ENCODE measurements around the gene AREL1.

GRCh38 chr14:74616996-74617700 lies 95.7 kb downstream of the AREL1 start:
- TF ChIP-seq, protein P1, sequence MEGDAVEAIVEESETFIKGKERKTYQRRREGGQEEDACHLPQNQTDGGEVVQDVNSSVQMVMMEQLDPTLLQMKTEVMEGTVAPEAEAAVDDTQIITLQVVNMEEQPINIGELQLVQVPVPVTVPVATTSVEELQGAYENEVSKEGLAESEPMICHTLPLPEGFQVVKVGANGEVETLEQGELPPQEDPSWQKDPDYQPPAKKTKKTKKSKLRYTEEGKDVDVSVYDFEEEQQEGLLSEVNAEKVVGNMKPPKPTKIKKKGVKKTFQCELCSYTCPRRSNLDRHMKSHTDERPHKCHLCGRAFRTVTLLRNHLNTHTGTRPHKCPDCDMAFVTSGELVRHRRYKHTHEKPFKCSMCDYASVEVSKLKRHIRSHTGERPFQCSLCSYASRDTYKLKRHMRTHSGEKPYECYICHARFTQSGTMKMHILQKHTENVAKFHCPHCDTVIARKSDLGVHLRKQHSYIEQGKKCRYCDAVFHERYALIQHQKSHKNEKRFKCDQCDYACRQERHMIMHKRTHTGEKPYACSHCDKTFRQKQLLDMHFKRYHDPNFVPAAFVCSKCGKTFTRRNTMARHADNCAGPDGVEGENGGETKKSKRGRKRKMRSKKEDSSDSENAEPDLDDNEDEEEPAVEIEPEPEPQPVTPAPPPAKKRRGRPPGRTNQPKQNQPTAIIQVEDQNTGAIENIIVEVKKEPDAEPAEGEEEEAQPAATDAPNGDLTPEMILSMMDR (IDR thresholded peaks at IDR 0.05), result no peak
- TF ChIP-seq POLR2A (IDR thresholded peaks at IDR 0.05), result no peak
